ENCODE results near the gene ANK3.
"Not testable (repeated sequence)": the region's sequence is repeated elsewhere in the genome, so short reads cannot be mapped to it uniquely, and the experiment has no call there.

Gene ANK3

GRCh38 chr10:60305380-60305892, 84.2 kb downstream of the ANK3 start:
- DNase-seq (ENCODE audit: low spot score) = no peak

- DNase-seq (ENCODE audit: low spot score) = no peak
Measured at GRCh38 chr10:60304829-60305379, 84.8 kb downstream of the ANK3 start.

GRCh38 chr10:60303778-60304177, 85.9 kb downstream of the ANK3 start:
- DNase-seq (ENCODE audit: low spot score) = no peak

- peak; percentile 62 for DNase-seq (ENCODE audit: low spot score)
Measured at GRCh38 chr10:60299961-60300883, 89.5 kb downstream of the ANK3 start.

- no peak for DNase-seq (ENCODE audit: low spot score)
Measured at GRCh38 chr10:60299390-60299778, 90.3 kb downstream of the ANK3 start.

GRCh38 chr10:60298408-60299389, 91.0 kb downstream of the ANK3 start:
- peak; percentile 53 for DNase-seq (ENCODE audit: low spot score)

GRCh38 chr10:60296073-60296472, 93.6 kb downstream of the ANK3 start:
- no peak for DNase-seq (ENCODE audit: low spot score)

- DNase-seq (ENCODE audit: low spot score) = no peak
Measured at GRCh38 chr10:60295028-60295937, 94.4 kb downstream of the ANK3 start.

GRCh38 chr10:60293581-60294175, 96.0 kb downstream of the ANK3 start:
- DNase-seq (ENCODE audit: low spot score) = no peak

- DNase-seq (ENCODE audit: low spot score) = no peak
Measured at GRCh38 chr10:60292998-60293397, 96.7 kb downstream of the ANK3 start.

- DNase-seq (ENCODE audit: low spot score) = not testable (repeated sequence)
Measured at GRCh38 chr10:60292536-60292935, 97.1 kb downstream of the ANK3 start.

- peak; percentile 46 for DNase-seq (ENCODE audit: low spot score)
Measured at GRCh38 chr10:60291344-60291930, 98.2 kb downstream of the ANK3 start.

- DNase-seq (ENCODE audit: low spot score) = no peak
Measured at GRCh38 chr10:60290558-60290957, 99.1 kb downstream of the ANK3 start.

GRCh38 chr10:60289800-60290199, 99.9 kb downstream of the ANK3 start:
- DNase-seq (ENCODE audit: low spot score) = no peak

- DNase-seq (ENCODE audit: low spot score) = peak; percentile 44
Measured at GRCh38 chr10:60288256-60288655, 101.4 kb downstream of the ANK3 start.

- no peak for DNase-seq (ENCODE audit: low spot score)
Measured at GRCh38 chr10:60286559-60286958, 103.1 kb downstream of the ANK3 start.

GRCh38 chr10:60283397-60283796, 106.3 kb downstream of the ANK3 start:
- no peak for DNase-seq (ENCODE audit: low spot score)

- no peak for DNase-seq (ENCODE audit: low spot score)
Measured at GRCh38 chr10:60282771-60283353, 106.8 kb downstream of the ANK3 start.

- peak; percentile 52 for DNase-seq (ENCODE audit: low spot score)
Measured at GRCh38 chr10:60281792-60282353, 107.8 kb downstream of the ANK3 start.

Measured in cerebellar cortex (tissue), 1 donor.